PFSK-1 (cell line): ENCODE measurements around the gene RDH16.

Experiments
- FOXP2 ChIP-seq: optimal IDR thresholded peaks from 2 replicates; pipeline ENCODE3; 2011; ENCODE audit warnings: borderline replicate concordance, control low read depth, inconsistent platforms; ENCODE audit not compliant: insufficient read depth; ENCODE audit errors: extremely low read length, extremely low read depth
- POLR2AphosphoS5 ChIP-seq: IDR thresholded peaks from 2 replicates; pipeline ENCODE4 v1.6.1; 2012; ENCODE audit warnings: low read depth, mild to moderate bottlenecking, control low read depth, low read length, moderate library complexity
- SIN3A ChIP-seq: IDR thresholded peaks from 2 replicates; pipeline ENCODE4 v1.6.1; 2012; ENCODE audit warnings: mild to moderate bottlenecking, low read length, moderate library complexity, borderline replicate concordance; ENCODE audit not compliant: insufficient read depth
- TAF1 ChIP-seq: IDR thresholded peaks from 2 replicates; pipeline ENCODE4 v1.6.1; 2012; ENCODE audit warnings: low read length, control low read depth, borderline replicate concordance; ENCODE audit not compliant: insufficient read depth
- TF ChIP-seq, protein P1 (sequence below), 2 experiments: IDR thresholded peaks; 2 replicates each; pipeline versions ENCODE4 v1.6.1 to v1.8.0; 2011 to 2012; ENCODE audit warnings: low read depth in 2 of 2, low read length in 2 of 2, control low read depth in 1 of 2, inconsistent platforms in 1 of 2, mild to moderate bottlenecking in 1 of 2, moderate library complexity in 1 of 2; ENCODE audit not compliant: insufficient read depth in 1 of 2

RDH16 gene

GRCh38 chr12:56932867-56933266 lies 24.5 kb downstream of the RDH16 start:
- TF ChIP-seq, protein P1, sequence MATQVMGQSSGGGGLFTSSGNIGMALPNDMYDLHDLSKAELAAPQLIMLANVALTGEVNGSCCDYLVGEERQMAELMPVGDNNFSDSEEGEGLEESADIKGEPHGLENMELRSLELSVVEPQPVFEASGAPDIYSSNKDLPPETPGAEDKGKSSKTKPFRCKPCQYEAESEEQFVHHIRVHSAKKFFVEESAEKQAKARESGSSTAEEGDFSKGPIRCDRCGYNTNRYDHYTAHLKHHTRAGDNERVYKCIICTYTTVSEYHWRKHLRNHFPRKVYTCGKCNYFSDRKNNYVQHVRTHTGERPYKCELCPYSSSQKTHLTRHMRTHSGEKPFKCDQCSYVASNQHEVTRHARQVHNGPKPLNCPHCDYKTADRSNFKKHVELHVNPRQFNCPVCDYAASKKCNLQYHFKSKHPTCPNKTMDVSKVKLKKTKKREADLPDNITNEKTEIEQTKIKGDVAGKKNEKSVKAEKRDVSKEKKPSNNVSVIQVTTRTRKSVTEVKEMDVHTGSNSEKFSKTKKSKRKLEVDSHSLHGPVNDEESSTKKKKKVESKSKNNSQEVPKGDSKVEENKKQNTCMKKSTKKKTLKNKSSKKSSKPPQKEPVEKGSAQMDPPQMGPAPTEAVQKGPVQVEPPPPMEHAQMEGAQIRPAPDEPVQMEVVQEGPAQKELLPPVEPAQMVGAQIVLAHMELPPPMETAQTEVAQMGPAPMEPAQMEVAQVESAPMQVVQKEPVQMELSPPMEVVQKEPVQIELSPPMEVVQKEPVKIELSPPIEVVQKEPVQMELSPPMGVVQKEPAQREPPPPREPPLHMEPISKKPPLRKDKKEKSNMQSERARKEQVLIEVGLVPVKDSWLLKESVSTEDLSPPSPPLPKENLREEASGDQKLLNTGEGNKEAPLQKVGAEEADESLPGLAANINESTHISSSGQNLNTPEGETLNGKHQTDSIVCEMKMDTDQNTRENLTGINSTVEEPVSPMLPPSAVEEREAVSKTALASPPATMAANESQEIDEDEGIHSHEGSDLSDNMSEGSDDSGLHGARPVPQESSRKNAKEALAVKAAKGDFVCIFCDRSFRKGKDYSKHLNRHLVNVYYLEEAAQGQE (IDR thresholded peaks at IDR 0.05; ENCODE audit: insufficient read depth in 1 of 2, low read depth in 2 of 2, low read length in 2 of 2): no peak
- TF ChIP-seq TAF1: no peak

DNA sequence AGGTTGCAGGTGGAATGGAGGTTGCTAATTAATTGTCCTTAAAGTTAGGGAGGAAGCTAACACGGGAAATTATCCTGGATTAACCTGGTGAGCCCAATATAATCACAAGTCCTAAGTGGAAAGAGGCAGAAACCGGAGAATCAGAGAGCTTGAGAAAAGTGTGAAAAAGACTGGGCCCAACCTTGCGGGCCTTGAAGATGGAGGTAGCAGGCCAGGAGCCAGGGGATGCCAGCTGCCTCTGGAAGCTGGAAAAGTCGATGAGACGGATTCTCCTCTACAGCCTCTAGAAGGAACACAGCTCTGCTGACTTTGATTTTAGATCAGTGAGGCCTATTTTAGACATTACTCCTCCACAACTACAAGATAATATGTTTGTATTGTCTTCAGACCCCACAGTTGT lies 25.3 kb downstream of the RDH16 start:
- TF ChIP-seq TAF1: no peak
- TF ChIP-seq POLR2AphosphoS5: no peak
- TF ChIP-seq SIN3A: no peak
- TF ChIP-seq, protein P1 (IDR thresholded peaks at IDR 0.05; ENCODE audit: insufficient read depth in 1 of 2, low read depth in 2 of 2, low read length in 2 of 2): no peak
- no peak for TF ChIP-seq FOXP2

DNA sequence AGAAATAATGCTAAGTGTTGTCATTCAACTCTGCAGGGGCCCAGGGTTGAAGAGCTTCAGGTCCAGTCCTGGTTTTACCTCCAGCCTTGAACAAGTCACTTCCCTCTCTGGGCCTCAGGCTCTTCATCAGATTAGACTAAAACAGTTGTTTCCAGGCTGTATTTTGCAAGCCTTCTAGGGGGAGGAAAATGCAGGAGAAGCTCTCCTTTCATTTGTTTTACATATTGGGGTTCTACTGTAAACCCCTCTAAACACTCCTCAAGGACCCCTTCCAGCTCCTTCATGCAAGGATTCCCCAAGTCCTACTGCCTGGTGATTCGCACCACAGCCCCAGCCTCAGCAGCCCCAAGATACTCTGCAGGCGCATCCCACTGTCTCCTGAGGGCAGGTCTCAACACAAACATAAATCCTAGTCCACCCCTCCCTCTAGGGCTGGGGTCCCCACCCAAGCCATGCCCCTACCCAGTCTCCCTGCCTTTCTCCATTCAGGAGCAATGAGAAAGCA lies 25.9 kb downstream of the RDH16 start:
- TF ChIP-seq POLR2AphosphoS5: peak; percentile 40; the same call in 1 of the 2 replicates
- no peak for TF ChIP-seq FOXP2
- TF ChIP-seq, protein P1 (IDR thresholded peaks at IDR 0.05; ENCODE audit: insufficient read depth in 1 of 2, low read depth in 2 of 2, low read length in 2 of 2): peak in 1 of 2 experiments; percentile 23; a peak in 1 of 4 replicates
- TF ChIP-seq TAF1: peak; percentile 19; the same call in 1 of the 2 replicates
- TF ChIP-seq SIN3A: no peak

DNA sequence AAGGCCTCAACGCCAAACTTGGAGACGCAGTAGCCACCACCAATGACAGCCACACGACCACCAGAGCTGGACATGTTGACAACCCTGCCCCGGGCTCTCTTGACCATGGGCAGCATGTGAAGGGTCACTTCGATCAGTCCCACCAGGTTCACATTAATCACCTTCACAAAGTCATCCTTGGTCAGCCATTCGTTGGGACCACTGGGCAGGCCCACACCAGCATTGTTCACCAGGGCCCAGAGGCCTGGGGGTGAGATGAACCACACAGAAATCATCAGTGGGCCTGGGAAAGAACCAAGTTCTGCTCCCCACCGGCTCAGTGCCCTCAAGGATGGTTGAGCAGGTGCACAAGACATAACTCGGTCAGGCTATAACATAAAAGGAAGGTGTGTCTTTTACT lies 27.2 kb downstream of the RDH16 start:
- TF ChIP-seq POLR2AphosphoS5 (no peak), SIN3A (no peak), TAF1 (no peak)

- TF ChIP-seq TAF1: no peak
Observed at GRCh38 chr12:56929780-56930179, 27.6 kb downstream of the RDH16 start.

- TF ChIP-seq, protein P1 (IDR thresholded peaks at IDR 0.05; ENCODE audit: insufficient read depth in 1 of 2, low read depth in 2 of 2, low read length in 2 of 2): no peak
- TF ChIP-seq SIN3A: no peak
- no peak for TF ChIP-seq FOXP2
- TF ChIP-seq TAF1: no peak
- TF ChIP-seq POLR2AphosphoS5: no peak
Observed at GRCh38 chr12:56928262-56928661, 29.1 kb downstream of the RDH16 start.
